Smooth muscle cell of the pulmonary artery (primary cell): ENCODE measurements around the gene GTF2IRD1. TPM values are rescaled to one million over a fixed set of nuclear protein-coding genes. Genes with fewer than 3 reads are reported as not detected.

ENCODE experiments used
- total RNA-seq: library from RNA; depleted of rRNA; stranded (reverse); fragments of >200 nt; gene quantifications from 2 replicates; pipeline ENCODE4 v1.2.3, GENCODE V29; 2014

Gene GTF2IRD1
- 8.5 and 18.9 TPM in 2 replicates for total RNA-seq

GRCh38 chr7:74453322-74454011, at the start of gene GTF2IRD1:
GTF2IRD1 (plus strand) TSS chr7:74453906; CDS start chr7:74508081, 54,175 bp downstream.

Other genes with a start within 250 kb of the GTF2IRD1 start
- 0.30 and 0.33 TPM in 2 replicates for gene LAT2, start 243.9 kb upstream of the GTF2IRD1 start, total RNA-seq
- 8.3 and 8.9 TPM in 2 replicates for gene RFC2, start 199.5 kb upstream of the GTF2IRD1 start, total RNA-seq
- 78.6 and 80.5 TPM in 2 replicates for gene CLIP2, start 164.5 kb upstream of the GTF2IRD1 start, total RNA-seq
- 139 and 214 TPM in 2 replicates for gene GTF2I, start 203.8 kb downstream of the GTF2IRD1 start, total RNA-seq